MCF 10A (cell line): ENCODE measurements around the gene BRD7. TPM values are rescaled to one million over a fixed set of nuclear protein-coding genes. Genes with fewer than 3 reads are reported as not detected.

ENCODE experiments used
- BruUV-seq: library from RNA; stranded (reverse); fragments of 400-500 nt; replicated peaks from 2 replicates; lab custom pipeline; 2021; lab: Mats Ljungman, UMichigan
- CTCF ChIA-PET: fragments of 300-600 bp; sonication (Branson Sonifier 250); formaldehyde crosslinking; extraction: SDS; loops from one replicate; lab custom pipeline; 2021; ENCODE audit warnings: antibody characterized with exemption, inconsistent platforms; lab: Yijun Ruan, JAX
- POLR2A ChIA-PET: fragments of 300-600, 350-650 bp; sonication (Branson Sonifier 250); formaldehyde crosslinking; extraction: SDS; loops from one replicate; lab custom pipeline; 2020; ENCODE audit warnings: antibody characterized with exemption, inconsistent platforms; lab: Yijun Ruan, JAX
- DNase-seq: peaks from one replicate; pipeline ENCODE4 v3.0.0-alpha.2; 2018; ENCODE audit not compliant: unreplicated experiment
- H3K27ac Mint-ChIP-seq: one replicate; pipeline ENCODE4 v1.8.0; 2022; ENCODE audit warnings: mild to moderate bottlenecking, low read depth, mixed read lengths; ENCODE audit not compliant: unreplicated experiment
- H3K27me3 Mint-ChIP-seq: one replicate; pipeline ENCODE4 v1.8.0; 2022; ENCODE audit warnings: mixed read lengths; ENCODE audit not compliant: insufficient read depth, unreplicated experiment
- H3K36me3 Mint-ChIP-seq: one replicate; pipeline ENCODE4 v1.8.0; 2022; ENCODE audit warnings: mild to moderate bottlenecking, moderate library complexity, mixed read lengths; ENCODE audit not compliant: insufficient read depth, unreplicated experiment
- H3K4me1 Mint-ChIP-seq: one replicate; pipeline ENCODE4 v1.8.0; 2022; ENCODE audit warnings: mixed read lengths; ENCODE audit not compliant: insufficient read depth, unreplicated experiment
- H3K4me3 Mint-ChIP-seq: one replicate; pipeline ENCODE4 v1.8.0; 2022; ENCODE audit warnings: mild to moderate bottlenecking, moderate library complexity, mixed read lengths; ENCODE audit not compliant: unreplicated experiment
- H3K9me3 Mint-ChIP-seq: one replicate; pipeline ENCODE4 v1.8.0; 2022; ENCODE audit warnings: mixed read lengths; ENCODE audit not compliant: unreplicated experiment
- CTCF ChIP-seq: fragments of 200-600 bp; IDR thresholded peaks from one replicate; pipeline ENCODE4 v1.8.0; 2022; ENCODE audit warnings: antibody characterized with exemption, mild to moderate bottlenecking; ENCODE audit not compliant: unreplicated experiment
- intact Hi-C: fragments of 100-400 bp; cut with micrococcal nuclease; formaldehyde crosslinking; loops from 2 replicates; pipeline ENCODE4 v1.14.1; 2022
- total RNA-seq: library from RNA; stranded (reverse); gene quantifications from 2 replicates; pipeline ENCODE4 v1.2.3, GENCODE V29; 2022

The BRD7 gene
- total RNA-seq, 1 experiment from 2014 or later, result 75.9 TPM

GRCh38 chr16:50301626-50302471 lies 66.9 kb downstream of the BRD7 start:
- CTCF ChIA-PET, result interaction anchor here (1.3 kb wide), 1 partner anchor 66 kb away, joined by 4 read pairs; no protein-coding TSS in a partner anchor
- H3K27me3 Mint-ChIP-seq, result no peaks in the 10 kb centered on the region

GRCh38 chr16:50300942-50301625 lies 67.7 kb downstream of the BRD7 start:
- no peaks in the 10 kb centered on the region for H3K27me3 Mint-ChIP-seq
- BruUV-seq, result no TSS peak

More at GRCh38 chr16:50301626-50302471, 66.9 kb downstream of the BRD7 start:
- Mint-ChIP-seq H3K4me1 (peaks cover 7% of the 10 kb centered on the region), H3K4me3 (no peak overlapping the region), H3K36me3 (no peaks in the 10 kb centered on the region), H3K9me3 (no peaks in the 10 kb centered on the region), H3K27ac (peak overlapping the region; percentile 70)
- intact Hi-C loops, result no loop called here
- DNase-seq, result peak; percentile 52
- POLR2A ChIA-PET, result interaction anchor here (0.6 kb wide), 1 partner anchor 24 kb away, joined by 4 read pairs; no protein-coding TSS in a partner anchor
- no TSS peak for BruUV-seq
- TF ChIP-seq CTCF, result no peak

GRCh38 chr16:50299508-50300105 lies 69.2 kb downstream of the BRD7 start:
- POLR2A ChIA-PET, result no interaction called here
- Mint-ChIP-seq H3K27ac (no peak overlapping the region), H3K9me3 (no peaks in the 10 kb centered on the region), H3K4me3 (no peak overlapping the region), H3K27me3 (no peaks in the 10 kb centered on the region), H3K36me3 (peaks cover 6% of the 10 kb centered on the region), H3K4me1 (peaks cover 7% of the 10 kb centered on the region)
- intact Hi-C loops, result no loop called here
- TF ChIP-seq CTCF, result no peak
- no TSS peak for BruUV-seq
- no peak for DNase-seq
- CTCF ChIA-PET, result interaction anchor here (0.6 kb wide), 2 partner anchors 43 to 366 kb away, joined by 3 read pairs; no protein-coding TSS in a partner anchor

More at GRCh38 chr16:50300942-50301625, 67.7 kb downstream of the BRD7 start:
- Mint-ChIP-seq H3K4me1 (peaks cover 7% of the 10 kb centered on the region), H3K4me3 (no peak overlapping the region), H3K9me3 (no peaks in the 10 kb centered on the region), H3K27ac (peak overlapping the region; percentile 70), H3K36me3 (peaks cover 4% of the 10 kb centered on the region)
- intact Hi-C loops, result no loop called here
- no peak for DNase-seq
- ChIA-PET POLR2A (interaction anchor here (0.6 kb wide), 1 partner anchor 23 kb away, joined by 4 read pairs; no protein-coding TSS in a partner anchor), CTCF (interaction anchor here (1.3 kb wide), 1 partner anchor 67 kb away, joined by 4 read pairs; no protein-coding TSS in a partner anchor)
- TF ChIP-seq CTCF, result no peak
